ENCODE results near the gene S100A10.

S100A10 gene

DNA sequence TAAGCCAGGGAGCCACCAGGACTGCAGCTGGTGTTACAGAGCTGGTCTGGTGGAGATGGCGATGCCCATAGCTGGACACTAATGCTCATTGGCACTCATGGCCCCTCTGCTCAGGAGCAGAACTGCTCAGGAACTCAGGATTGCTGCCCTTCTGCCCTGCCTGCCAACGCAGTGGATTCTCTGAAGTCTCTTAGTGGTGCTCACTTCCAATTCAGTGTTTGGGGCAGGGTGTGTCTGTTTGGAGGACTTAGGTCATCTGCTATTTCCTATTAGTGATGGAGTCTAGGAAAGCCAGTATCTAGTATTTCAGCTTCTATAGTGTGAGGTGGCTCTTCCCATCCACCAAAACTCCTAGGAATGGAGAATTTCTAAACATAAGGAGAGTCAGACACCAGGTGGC is 29.1 kb downstream of the S100A10 start:
- DNase-seq (ENCODE audit: low read depth in 3 of 3) = no peak

DNA sequence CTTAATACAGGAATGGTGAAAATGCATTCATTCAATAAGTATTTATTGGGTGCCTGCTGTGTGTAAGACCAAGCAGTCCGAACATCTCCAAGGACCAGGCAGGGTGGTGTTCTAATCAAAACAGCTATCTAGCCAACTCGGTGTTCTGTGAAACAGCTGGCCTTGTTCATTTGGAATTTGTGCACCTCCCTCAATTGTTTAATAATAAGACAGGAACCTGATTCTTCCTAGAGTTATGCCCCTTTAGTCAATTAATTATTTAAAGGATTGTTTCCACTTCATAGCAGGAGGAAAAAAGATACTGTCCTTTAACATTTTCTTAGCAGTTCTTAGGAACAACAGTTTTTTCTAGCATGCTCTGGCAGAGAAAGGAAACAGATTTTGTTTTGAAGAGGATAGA is 30.4 kb downstream of the S100A10 start:
- DNase-seq (ENCODE audit: low read depth in 3 of 3) = no peak

DNA sequence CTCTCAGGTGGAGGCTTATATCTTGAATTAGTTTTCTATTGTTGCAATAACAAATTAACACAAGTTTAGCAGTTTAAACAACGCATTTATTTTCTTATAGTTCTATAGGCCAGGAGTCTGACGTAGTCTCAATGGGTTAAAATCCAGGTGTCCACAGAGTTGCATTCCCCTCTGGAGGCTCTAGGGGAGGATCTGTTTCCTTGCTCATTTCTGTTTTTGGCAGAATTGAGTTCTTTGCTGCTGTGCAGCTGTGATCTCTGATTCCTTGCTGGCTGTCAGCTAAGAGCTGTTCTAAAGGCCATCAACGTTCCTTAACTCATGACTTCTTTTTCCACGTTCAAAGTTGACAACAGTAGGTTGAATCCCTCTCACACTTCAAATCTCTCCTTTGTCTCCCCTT is 31.8 kb downstream of the S100A10 start:
- DNase-seq (ENCODE audit: low read depth in 3 of 3) = no peak

DNA sequence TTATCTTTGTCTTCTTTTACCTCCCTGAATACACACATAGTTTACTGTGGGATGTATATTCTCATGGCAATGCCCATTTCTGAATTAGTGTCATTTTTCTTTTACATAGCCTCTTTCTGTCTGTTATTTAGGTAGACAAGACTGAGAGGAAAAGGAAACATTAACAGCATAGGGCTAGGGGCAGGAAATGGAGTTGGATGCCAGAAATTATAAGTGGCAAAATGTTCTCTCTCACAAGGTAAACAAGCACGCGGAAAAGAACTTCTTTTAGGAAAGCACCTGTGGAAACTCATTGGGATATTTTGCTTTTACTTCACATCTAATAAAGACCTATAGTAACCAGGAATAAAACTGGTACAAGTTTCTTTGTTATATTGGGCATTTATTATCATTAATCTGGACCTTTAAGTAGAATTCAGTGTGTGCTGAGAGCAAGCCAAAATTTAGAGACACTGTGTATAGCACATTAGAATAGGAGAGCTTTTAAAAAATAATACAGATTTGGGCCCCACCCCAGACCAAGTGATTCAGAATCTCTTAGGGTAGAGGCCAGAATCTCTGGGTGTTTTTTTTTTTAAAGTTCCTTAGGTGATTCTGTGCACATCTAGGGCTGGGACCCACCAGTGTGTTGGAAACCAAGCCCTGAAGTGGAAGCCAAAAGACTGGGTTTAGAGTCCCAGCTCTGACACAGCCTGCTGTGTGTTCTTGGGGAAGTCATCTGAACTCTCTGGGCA is 32.7 kb downstream of the S100A10 start:
- DNase-seq (ENCODE audit: low read depth in 3 of 3) = no peak

DNA sequence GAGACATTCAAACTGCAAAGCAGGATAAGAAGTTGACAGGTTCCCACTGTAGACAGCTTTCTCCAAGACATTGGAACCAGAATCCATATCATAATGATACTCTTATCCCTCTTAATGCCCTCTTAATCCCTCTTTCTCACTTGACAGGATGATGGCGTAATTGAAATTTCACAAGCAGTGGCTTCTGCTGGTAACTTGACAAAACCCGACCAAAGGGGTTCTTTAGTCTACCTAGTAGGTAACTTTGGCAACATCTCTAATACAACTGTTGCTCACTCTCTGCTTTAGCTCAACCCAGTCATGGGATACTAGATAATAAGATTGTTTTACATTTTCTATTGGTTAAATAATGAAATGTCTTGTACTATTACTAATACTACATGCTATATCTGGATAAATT is 34.7 kb downstream of the S100A10 start:
- DNase-seq (ENCODE audit: low read depth in 3 of 3) = no peak

DNA sequence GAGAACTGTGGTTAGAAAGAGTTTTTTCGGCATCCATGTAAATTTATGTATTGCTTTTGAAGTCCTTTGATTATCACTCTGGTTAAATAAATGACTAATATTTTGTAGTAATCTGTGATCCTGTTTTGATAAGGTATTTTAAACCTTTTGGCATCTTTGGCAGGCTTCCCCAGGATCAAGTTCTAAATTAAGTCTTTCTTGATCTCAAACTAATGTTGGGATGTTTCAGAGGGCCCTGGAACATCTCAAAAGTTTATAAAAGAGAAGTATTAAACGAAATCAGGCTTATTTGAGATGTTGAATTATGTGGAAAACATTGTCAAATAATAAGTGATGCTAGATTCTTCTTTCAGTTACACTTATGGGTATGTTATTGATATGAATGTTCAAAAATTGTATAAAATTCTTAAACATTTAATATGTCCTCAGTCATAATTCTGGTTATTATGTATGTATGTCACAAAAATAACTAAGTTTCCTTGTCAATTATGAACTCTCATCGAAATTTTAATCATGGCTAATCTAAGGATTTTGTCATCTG is 36.6 kb downstream of the S100A10 start:
- DNase-seq (ENCODE audit: low read depth in 3 of 3) = no peak

DNA sequence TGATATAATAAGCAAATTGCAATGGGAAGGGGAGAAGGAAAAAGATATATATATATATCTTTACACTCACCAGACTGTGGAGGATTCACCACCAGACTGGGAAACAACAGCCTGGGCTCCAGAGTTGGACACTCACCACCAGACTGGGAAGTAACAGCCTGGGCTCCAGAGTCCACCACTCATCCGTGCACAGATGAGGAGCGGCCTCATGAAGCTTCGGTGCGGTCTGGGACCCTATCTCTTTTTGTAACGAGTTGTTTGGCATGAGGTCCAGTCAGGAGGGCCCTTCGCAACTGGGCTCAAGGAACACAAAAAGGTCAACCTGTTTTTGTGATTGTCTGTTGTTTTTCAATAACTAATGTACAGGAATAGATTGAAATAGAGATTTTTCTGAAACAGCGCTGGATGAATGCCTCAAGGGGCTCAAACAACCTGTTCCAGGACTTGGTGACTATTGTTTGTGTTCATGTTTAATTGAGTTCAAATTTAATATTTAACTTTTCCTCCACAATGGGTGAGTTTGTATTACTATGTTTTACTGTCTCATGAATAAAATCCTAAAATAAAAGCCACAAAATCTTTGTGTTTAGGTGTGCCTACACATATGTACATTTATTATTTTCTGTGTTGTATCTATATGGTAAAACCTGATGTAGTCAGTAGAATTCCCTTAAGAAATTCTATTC is 40.1 kb downstream of the S100A10 start:
- no peak for DNase-seq (ENCODE audit: low read depth in 3 of 3)

DNA sequence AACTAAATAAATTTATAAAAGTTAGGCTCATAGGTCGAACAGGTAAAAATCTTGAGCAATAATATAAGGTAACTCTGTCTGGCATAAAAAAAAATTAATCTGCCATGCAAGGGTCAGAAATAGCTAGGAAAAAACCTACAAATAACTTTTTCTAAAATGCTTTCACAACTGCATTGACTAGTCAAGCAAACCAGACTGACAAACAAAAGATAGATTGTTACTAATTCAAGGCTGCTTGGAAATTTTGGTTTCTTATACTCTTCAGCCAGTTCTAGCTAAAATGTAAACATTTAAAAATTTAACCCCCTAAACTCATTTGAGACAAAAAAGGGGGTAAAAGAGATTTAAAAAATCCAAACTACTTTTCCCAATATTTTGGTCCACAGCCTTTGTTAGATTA is 40.8 kb downstream of the S100A10 start:
- no peak for DNase-seq (ENCODE audit: low read depth in 3 of 3)

DNA sequence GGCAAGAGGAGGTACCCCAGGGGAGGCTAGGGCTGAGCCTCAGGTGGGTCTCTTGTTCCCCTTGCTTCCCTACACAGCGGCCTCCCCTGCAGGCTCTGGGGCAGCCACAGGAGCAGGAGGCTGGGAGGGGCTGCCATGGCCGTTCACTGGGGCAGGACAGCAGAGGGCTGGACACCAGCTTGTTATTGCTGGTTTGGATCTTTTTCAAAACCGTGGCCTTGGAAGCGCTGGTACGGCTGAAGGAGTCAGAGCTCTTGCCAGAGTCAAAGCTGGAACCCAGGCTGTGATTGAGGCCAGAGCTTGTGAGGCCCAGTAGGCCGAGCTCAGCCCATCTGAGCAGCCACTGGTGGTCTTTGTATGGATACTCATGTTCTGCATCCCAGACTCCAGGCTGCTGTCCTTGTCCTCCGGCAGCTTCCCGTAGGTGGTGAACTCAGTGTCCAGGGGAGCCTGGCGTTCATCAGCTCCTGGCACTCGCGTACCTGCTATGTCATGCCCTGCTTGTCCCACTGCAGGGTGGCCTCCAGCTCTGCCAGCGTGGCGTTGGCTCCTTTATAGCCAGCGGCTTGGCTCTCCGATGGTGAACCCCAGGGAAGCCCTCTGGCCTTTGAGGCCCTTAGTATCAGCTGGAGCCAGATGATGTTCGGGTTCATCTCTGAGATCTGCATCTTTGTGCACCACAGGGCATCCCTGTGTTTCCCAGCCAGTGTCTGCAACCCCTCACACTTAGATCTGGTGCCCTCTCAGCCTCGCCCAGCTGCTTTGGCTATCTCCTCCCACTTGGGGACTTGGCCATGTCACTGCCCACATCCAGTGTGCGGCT is 44.1 kb downstream of the S100A10 start:
- no peak for DNase-seq (ENCODE audit: low read depth in 3 of 3)

DNA sequence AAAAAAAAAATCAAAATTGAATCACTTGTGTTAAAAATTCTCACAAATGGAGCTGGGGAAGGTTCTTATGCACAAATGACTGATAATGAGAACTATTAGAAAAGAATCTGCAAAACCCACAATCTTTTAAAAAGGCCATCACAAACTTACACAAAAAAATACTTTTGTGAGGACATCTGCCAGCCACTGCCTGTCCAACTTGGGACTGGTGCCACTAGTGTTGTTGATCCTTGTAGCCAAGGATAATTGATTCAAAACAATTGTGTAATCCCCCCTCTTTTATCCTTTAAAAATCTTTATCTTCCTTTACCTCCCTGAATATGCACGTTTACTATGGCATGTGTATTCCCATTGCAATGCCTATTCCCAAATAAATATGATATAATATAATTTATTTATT is 45.2 kb downstream of the S100A10 start:
- DNase-seq (ENCODE audit: low read depth in 3 of 3) = no peak

DNA sequence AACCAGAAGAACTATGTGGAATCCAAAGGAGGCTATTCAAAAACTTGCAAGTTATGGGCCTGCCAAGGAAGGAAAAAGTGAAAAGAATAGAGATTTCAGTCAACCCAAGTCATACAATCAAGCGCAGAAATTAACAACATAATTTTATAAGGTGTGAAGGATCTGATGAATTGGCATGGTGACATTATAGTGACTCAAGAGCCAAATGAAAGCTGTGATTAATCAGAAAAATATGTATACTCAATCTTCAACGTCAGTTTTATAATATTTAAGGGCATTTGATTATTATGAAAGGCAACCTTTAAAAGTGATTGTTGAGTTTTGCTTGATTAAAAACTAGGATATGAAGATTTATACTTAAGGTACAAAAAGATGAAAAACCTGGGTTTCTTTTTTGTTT is 46.5 kb downstream of the S100A10 start:
- no peak for DNase-seq (ENCODE audit: low read depth in 3 of 3)

DNA sequence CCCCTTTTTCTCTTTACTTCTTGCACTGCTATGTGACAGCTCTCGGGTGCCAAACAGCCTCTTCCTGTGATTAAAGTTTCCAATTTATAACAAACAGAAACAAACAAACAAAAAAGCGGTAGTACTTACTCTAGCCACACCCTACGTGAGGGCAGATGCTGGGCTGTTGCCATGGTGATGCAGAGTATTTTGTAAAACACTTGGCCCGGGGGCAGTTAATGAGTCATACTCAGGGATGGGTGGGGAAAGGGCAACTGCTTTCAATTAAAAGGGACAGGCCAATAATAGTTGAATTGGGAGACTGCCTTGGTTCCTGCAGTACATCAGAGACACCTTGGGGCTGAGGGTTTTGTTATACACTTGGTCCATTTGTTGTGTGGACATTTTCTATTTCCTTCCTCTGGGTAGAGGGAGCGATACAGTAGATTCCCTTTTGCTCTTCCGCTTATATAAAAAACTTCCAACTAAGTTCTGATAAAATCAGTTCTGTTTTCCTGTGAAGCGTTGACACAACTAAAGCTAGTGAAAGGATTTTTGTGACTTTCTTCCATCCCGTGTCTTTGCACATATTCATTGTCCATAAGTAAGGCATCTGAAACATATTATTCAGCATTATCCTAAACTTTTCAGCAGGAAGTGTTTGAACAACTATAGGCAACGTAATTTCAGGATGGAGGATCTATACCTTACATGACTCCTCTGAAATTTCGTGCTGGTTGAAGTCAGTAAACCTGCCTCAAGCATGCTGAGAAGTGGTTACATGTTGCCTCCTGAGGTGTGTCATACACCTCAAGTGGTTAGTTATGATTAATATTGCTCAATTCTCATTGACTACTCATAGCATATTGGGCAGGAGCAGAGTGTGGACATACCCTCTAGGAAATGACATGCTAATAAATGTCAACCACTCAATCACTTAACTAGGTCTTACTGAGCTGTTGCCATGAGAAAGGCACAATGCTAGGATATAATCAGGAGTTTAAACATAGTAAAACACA is 47.6 kb downstream of the S100A10 start:
- DNase-seq (ENCODE audit: low read depth in 3 of 3) = peak in 2 of 3 experiments; percentile 55 to 68

DNA sequence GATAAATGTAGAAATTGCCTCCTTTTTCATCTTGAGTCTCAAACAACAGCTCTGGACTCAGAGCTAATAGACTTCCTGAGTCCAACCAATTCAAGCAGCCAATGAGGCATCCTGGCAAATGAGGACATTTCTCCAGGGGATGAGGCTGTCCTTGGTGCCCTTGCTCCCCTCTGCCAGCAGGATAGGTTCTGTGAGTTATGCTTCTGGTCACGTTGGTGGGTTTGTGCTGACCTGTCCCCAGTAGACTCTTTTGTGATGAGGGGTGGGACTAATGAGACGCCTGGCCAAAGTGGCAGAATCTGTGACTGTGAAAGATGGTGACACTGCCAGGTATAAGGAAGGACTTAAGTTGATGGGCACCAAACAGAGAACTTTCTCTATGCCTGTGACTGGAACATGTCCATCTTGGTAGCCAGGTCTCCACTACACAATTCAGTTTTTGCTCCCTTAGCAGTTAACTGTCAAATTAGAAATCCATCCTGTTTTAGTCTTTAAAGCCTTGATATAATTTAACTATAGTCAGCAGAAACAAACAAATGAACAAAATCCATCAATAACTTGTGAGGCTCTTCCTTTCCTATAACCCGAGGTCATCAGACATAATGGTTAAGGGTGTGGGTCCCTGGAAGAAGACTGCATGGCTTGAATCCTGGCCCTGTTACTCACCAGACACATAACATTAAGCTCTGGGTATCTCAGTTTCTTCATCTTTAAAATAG is 48.6 kb downstream of the S100A10 start:
- no peak for DNase-seq (ENCODE audit: low read depth in 3 of 3)

DNA sequence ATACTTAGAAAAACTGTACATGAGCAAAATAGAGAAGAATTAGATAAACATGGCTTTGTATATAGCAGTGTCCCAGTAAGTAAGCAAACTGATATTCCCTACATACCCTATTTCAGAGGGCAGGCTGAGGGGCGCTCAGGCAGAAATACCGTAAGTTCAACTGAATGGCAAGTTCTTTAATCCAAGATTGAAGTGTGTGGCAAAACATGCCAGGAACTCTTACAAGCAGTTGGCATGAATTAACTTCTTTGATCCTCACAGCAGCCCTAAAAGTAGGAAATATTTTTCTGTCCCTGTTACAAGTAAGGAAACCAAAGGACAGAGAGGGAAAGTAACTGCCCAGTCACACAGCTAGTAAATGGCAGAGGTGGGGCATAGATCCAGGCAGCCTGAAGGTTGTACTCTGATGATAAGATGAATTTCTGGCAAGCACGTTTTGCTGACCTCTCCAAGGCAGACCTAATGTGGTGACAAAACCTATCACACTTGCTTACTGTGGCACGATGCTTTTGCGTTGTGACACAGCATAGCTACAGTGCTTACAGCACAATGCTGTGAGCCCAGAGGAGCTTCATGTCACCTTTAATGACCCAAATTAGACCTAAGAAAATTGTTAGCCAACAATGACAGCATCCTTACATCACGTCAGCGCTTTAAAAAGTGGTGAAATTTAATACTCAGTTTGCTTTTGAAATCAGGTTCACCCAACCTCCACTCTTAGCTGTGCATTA is 49.4 kb downstream of the S100A10 start:
- DNase-seq (ENCODE audit: low read depth in 3 of 3) = no peak

DNA sequence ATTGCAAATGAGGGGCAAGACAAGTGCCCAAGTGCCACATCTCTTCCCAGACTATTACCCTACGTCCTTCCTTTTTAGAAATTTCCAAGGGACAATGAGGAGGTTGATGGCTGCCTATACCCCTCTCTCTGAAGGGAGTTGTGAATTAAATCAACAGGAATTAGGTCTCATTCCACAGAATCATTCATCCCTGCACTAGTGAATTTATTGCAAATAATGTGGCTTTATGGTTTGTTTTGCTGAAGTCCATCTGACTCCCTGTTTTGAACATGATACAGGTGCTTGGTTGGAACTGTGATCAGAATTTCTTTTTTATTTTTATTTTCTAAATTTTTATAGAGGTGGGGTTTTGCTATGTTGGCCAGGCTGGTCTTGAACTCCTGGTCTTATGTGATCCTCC is 50.1 kb downstream of the S100A10 start:
- DNase-seq (ENCODE audit: low read depth in 3 of 3) = no peak

DNA sequence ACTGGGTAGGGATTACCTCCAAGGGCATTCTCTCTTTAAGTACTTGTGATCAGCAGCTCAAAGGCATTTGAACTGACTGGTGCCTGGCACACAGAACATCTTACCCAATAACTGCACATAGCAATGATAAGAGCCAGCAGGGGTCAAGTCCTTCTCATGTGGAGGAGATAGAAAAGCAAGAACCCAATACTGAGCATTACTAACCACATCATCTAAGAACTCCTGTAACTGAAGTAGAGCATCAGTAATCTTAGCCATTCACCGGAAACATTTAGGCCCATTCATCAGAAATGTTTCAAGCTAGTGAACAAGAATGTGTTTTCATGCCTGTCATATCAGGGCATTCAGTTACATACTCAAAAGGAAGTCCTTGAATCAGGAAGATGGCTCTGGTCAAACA is 50.8 kb downstream of the S100A10 start:
- no peak for DNase-seq (ENCODE audit: low read depth in 3 of 3)

DNA sequence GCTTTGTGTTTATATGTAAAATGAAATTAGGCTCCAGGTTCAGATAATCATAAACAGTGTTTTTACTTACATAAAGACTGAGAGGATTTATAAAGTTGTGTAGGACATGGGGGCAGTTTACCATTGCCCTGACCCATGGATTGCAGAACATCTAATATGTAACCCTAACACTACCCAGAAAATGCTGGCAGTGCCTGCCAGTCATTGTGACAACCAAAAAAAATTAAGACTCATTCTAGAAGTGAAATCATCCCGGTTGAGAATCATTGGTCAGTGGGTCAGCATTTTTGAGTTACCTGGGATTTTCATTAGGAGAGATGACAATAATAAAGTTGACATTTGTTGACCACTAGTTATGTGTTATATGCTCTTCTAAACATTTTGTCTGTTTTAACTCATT is 53.1 kb downstream of the S100A10 start:
- no peak for DNase-seq (ENCODE audit: low read depth in 3 of 3)

DNA sequence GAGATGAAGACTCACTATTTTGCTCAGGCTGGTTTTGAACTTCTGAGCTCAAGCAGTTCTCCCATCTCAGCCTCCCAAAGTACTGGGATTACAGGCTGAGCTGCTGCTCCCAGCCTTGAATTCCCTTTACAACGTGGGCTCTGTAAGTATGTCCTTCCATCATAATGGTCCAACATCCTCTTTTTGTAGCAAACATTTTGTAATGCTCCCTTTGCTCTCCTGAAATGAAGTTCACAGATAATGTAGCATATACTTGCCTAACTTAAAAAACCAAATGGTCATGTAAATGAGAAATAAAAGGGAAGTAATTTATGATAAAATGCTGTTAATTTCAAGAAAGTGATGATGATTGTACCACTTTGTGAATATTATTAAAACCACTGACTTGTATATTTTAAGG is 53.9 kb downstream of the S100A10 start:
- DNase-seq (ENCODE audit: low read depth in 3 of 3) = no peak

DNA sequence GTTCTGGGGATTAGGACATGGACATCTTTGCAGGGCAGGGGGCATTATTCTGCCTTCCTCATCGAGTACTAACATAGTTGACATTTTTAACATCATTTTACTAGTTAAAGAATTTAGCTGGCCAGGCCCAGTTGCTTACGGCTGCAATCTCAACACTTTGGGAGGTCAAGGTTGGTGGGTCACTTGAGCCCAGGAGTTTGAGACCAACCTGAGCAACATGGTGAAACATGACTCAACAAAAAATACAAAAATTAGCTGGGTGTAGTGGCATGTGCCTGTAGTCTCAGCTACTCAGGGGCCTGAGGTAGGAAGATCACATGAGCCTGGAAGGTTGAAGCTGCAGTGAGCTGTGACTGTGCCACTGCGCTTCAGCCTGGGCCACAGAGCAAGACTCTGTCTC is 54.5 kb downstream of the S100A10 start:
- no peak for DNase-seq (ENCODE audit: low read depth in 3 of 3)

DNA sequence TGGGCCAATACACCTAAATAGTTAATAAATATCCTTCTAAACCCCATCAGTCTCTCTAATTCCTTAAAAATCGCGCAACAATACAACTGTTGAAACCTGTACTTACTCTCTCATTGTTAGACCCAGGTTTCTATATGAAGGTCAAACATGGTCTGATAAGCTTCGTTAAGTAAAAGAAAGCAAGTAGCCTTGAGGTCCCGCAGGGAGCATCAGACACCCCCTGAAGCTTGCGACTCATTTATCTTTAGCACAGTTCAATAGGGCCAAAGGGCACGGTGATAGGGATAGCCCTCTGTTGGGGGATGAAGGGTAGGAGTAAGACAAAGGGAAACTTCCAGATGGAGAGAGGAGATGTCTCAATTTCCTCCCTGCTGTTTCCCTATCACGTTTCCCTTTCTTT is 57.0 kb downstream of the S100A10 start:
- no peak for DNase-seq (ENCODE audit: low read depth in 3 of 3)
